GM18502 (cell line): ENCODE measurements around the gene OPHN1.
"Not testable (repeated sequence)": the region's sequence is repeated elsewhere in the genome, so short reads cannot be mapped to it uniquely, and the experiment has no call there.

ENCODE experiments used
- ATAC-seq: cut with Tn5 transposase; IDR thresholded peaks from one replicate; pipeline ENCODE4 v1.9.1; 2021; ENCODE audit warnings: mild to moderate bottlenecking; ENCODE audit not compliant: unreplicated experiment, poor library complexity

The OPHN1 gene

GRCh38 chrX:68090266-68090665 is 343.0 kb downstream of the OPHN1 start:
- no peak for ATAC-seq

- no peak for ATAC-seq
Measured at GRCh38 chrX:68087526-68087925, 345.8 kb downstream of the OPHN1 start.

GRCh38 chrX:68086709-68087108 is 346.6 kb downstream of the OPHN1 start:
- no peak for ATAC-seq

- ATAC-seq, result no peak
Measured at GRCh38 chrX:68084765-68085164, 348.5 kb downstream of the OPHN1 start.

GRCh38 chrX:68083510-68083909 is 349.8 kb downstream of the OPHN1 start:
- no peak for ATAC-seq

- no peak for ATAC-seq
Measured at GRCh38 chrX:68079961-68080360, 353.3 kb downstream of the OPHN1 start.

GRCh38 chrX:68078801-68079200 is 354.5 kb downstream of the OPHN1 start:
- not testable (repeated sequence) for ATAC-seq

- ATAC-seq, result no peak
Measured at GRCh38 chrX:68077378-68077777, 355.9 kb downstream of the OPHN1 start.

- no peak for ATAC-seq
Measured at GRCh38 chrX:68072041-68072440, 361.3 kb downstream of the OPHN1 start.

GRCh38 chrX:68070119-68070518 is 363.2 kb downstream of the OPHN1 start:
- not testable (repeated sequence) for ATAC-seq

- no peak for ATAC-seq
Measured at GRCh38 chrX:68061206-68061535, 372.1 kb downstream of the OPHN1 start.

GRCh38 chrX:68060506-68061205 is 372.6 kb downstream of the OPHN1 start:
- no peak for ATAC-seq

GRCh38 chrX:68059469-68059868 is 373.8 kb downstream of the OPHN1 start:
- no peak for ATAC-seq

GRCh38 chrX:68049466-68049865 is 383.8 kb downstream of the OPHN1 start:
- ATAC-seq, result no peak

GRCh38 chrX:68048774-68049173 is 384.5 kb downstream of the OPHN1 start:
- no peak for ATAC-seq

- ATAC-seq, result no peak
Measured at GRCh38 chrX:68045008-68045577, 388.2 kb downstream of the OPHN1 start.

GRCh38 chrX:68043713-68044438 is 389.4 kb downstream of the OPHN1 start:
- ATAC-seq, result no peak

- no peak for ATAC-seq
Measured at GRCh38 chrX:68041110-68041509, 392.2 kb downstream of the OPHN1 start.

GRCh38 chrX:68018248-68019203 is 414.8 kb downstream of the OPHN1 start:
- no peak for ATAC-seq

GRCh38 chrX:67998540-67998939 is 434.8 kb downstream of the OPHN1 start:
- ATAC-seq, result no peak
